Fibroblast of villous mesenchyme (primary cell): ENCODE data around the gene CD8B2. TPM values are rescaled to one million over a fixed set of nuclear protein-coding genes. Genes with fewer than 3 reads are reported as not detected.

Experiments
- DNase-seq: peaks from one replicate; pipeline ENCODE4 v3.0.0-alpha.2; 2010; ENCODE audit warnings: low read depth
- H3K4me3 ChIP-seq: 2 replicates; pipeline ENCODE4 v1.5.1; 2011; ENCODE audit warnings: low read depth, mild to moderate bottlenecking, low read length
- CTCF ChIP-seq: IDR thresholded peaks from 2 replicates; pipeline ENCODE4 v1.5.1; 2012; ENCODE audit warnings: low read depth, mild to moderate bottlenecking, low read length; ENCODE audit not compliant: insufficient read depth
- total RNA-seq: library from RNA; depleted of rRNA; stranded (reverse); fragments of >200 nt; gene quantifications from 2 replicates; pipeline ENCODE4 v1.2.3, GENCODE V29; 2012

The CD8B2 gene
- total RNA-seq, 1 donor = not detected

- no peak for TF ChIP-seq CTCF
- H3K4me3 ChIP-seq = no peak overlapping the region
- DNase-seq = no peak
Measured at GRCh38 chr2:106560773-106561172, 73.6 kb downstream of the CD8B2 start.

- H3K4me3 ChIP-seq = no peak overlapping the region
- no peak for TF ChIP-seq CTCF
- DNase-seq = no peak
Measured at GRCh38 chr2:106561356-106561755, 74.2 kb downstream of the CD8B2 start.

GRCh38 chr2:106561803-106562202 lies 74.6 kb downstream of the CD8B2 start:
- H3K4me3 ChIP-seq = no peak overlapping the region
- DNase-seq = no peak
- TF ChIP-seq CTCF = no peak

- TF ChIP-seq CTCF = no peak
- H3K4me3 ChIP-seq = no peak overlapping the region
- no peak for DNase-seq
Measured at GRCh38 chr2:106562268-106563186, 75.4 kb downstream of the CD8B2 start.

- no peak for TF ChIP-seq CTCF
- H3K4me3 ChIP-seq = no peak overlapping the region
Measured at GRCh38 chr2:106563195-106563594, 76.0 kb downstream of the CD8B2 start.

GRCh38 chr2:106565599-106565998 lies 78.4 kb downstream of the CD8B2 start:
- no peak for TF ChIP-seq CTCF
- H3K4me3 ChIP-seq = no peak overlapping the region
- no peak for DNase-seq

More at GRCh38 chr2:106563195-106563594, 76.0 kb downstream of the CD8B2 start:
- no peak for DNase-seq
